GM13976 (cell line): ENCODE measurements around the gene EMX1.

ENCODE experiments used
- DNase-seq: peaks from one replicate; pipeline ENCODE4 v3.0.0; 2012; ENCODE audit warnings: low spot score
- CTCF ChIP-seq: IDR thresholded peaks from 2 replicates; pipeline ENCODE4 v1.5.1; 2012; ENCODE audit warnings: borderline replicate concordance, mild to moderate bottlenecking; ENCODE audit not compliant: insufficient read depth; ENCODE audit errors: extremely low read depth, missing control alignments, control extremely low read depth
- in situ Hi-C: fragments of 300-500 bp; cut with MboI; formaldehyde crosslinking; loops from one replicate; pipeline ENCODE4 v1.12.0; 2022; ENCODE audit warnings: low sequenced_read_pairs, mixed read lengths, inconsistent platforms; ENCODE audit not compliant: unreplicated experiment

EMX1 gene

GRCh38 chr2:72887032-72887739 lies 30.1 kb upstream of the EMX1 start, which contains the start of gene SPR:
SPR (plus strand) TSS chr2:72887408; CDS start chr2:72887433, 25 bp downstream.
- peak; percentile 84 for DNase-seq
- no peak for TF ChIP-seq CTCF
- in situ Hi-C loops, result loop anchor here (25.0 kb wide), 1 partner anchor 300 kb away; no protein-coding TSS in a partner anchor

- peak; percentile 73 for TF ChIP-seq CTCF
- DNase-seq, result peak; percentile 75
These were observed 29.4 kb upstream of the EMX1 start for GRCh38 chr2:72887740-72888437.

GRCh38 chr2:72888438-72889202 lies 28.7 kb upstream of the EMX1 start:
- TF ChIP-seq CTCF, result no peak
- DNase-seq, result no peak
- in situ Hi-C loops, result loop anchor here (25.0 kb wide), 1 partner anchor 299 kb away; no protein-coding TSS in a partner anchor

More at GRCh38 chr2:72887740-72888437, 29.4 kb upstream of the EMX1 start:
- in situ Hi-C loops, result loop anchor here (25.0 kb wide), 1 partner anchor 299 kb away; no protein-coding TSS in a partner anchor

GRCh38 chr2:72889991-72890390 lies 27.3 kb upstream of the EMX1 start:
- TF ChIP-seq CTCF, result no peak
- DNase-seq, result no peak
- in situ Hi-C loops, result loop anchor here (25.0 kb wide), 1 partner anchor 297 kb away; no protein-coding TSS in a partner anchor

GRCh38 chr2:72891091-72891818 lies 26.1 kb upstream of the EMX1 start:
- in situ Hi-C loops, result loop anchor here (25.0 kb wide), 1 partner anchor 296 kb away; no protein-coding TSS in a partner anchor

More at GRCh38 chr2:72891091-72891818, 26.1 kb upstream of the EMX1 start:
- no peak for DNase-seq
- no peak for TF ChIP-seq CTCF
